ENCODE measurements around the gene EPX.

Gene EPX

GRCh38 chr17:58229384-58229783, 36.9 kb downstream of the EPX start:
- no peak for DNase-seq

GRCh38 chr17:58229881-58230280, 37.4 kb downstream of the EPX start:
- no peak for DNase-seq

DNA sequence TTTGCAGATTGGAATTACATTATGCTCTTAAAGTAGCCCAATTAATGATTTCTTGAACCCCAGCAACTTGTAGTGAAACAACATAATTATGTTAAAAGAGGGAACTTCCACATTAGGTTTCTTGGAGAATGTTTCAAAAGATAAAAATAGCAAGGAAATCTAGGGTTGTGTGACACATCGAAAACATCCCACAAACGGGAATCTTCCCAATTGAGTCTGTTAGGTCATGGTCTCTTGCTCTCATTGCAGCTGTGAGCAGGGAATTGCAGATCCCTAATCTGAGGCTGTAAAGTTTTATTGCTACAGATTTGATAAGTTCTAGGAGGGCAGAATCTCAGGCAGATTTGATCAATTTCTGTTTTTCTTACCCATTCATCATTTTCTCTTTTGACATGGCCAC, 39.1 kb downstream of the EPX start:
- no peak for DNase-seq

DNA sequence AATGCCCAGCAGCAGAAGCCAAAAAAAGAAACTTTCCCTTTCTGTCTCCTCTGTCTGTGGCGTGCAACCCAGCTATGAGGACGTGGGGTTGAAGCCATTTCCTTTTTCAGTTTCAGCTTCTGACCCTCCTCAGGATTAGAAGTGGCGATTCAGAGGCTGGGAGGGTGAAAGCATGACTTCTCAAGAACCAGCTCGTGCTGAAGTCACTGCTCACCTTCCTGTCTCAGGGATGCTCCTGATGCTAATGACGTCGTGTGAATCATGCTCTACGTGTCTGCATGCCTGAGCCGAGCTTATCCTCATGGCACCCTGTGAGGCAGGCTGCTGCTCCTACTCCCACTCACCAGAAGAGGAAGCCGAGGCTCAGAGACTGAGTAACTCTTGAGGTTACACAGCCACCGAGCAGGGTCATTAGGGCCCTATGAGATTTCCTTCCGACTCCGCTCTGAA, 40.2 kb downstream of the EPX start:
- DNase-seq, result peak in 1 of 2 donors; percentile 23

DNA sequence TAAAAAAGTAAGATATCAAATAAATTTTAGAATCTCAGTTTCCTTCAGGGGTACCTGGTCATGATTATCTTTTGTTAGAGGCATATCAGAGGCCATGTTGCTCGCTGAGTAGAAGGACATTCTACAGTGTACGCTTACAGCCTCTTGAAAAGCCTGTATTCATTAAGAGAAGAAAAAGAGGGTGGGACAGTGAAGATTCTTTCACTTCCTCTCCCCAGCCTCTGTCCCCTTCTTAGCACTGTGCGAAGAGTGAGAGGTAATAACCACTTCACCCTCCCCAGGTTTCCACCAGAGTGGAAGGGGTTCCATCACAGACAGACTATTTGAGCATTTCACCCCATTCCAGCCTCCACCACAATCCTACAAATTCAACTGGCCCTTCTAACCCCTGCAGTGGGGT, 41.0 kb downstream of the EPX start:
- DNase-seq, result no peak

DNA sequence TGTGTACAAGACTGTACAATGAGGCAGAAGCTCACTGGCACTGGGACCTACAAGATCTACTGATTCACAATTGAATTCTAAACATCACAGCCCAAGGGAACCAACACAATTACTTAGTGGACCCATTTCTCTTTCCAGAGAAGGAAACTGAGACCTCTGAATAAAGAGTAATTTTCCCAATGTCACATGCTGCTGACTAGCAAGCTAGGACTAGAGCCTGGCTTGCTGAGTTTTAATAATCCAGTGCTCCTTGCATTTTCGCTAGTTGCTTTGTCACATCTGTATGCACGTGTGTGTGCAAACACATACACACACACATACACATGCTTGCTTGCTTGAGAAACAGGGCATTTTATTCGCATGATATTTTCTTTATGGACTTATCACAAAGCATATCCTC, 42.0 kb downstream of the EPX start:
- no peak for DNase-seq

DNA sequence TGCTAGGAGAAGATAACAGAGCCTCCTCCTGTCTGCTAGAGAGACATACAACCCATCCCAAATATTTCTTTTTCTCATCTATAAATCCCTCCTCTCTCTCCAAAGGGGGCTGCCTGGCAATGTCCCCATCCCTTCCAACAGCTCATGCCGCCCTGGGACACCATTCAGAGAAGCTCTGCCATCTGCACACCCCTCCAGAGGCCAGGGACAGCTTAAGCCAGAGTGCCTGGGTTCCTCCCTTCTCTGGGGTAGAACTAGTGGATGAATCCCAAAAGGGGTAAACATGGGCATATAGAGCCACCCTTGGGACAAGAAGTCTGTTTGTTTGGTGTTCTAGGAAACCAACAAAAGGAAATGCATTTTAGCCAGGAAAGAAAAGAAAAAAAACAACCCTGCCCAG, 43.3 kb downstream of the EPX start:
- no peak for DNase-seq

DNA sequence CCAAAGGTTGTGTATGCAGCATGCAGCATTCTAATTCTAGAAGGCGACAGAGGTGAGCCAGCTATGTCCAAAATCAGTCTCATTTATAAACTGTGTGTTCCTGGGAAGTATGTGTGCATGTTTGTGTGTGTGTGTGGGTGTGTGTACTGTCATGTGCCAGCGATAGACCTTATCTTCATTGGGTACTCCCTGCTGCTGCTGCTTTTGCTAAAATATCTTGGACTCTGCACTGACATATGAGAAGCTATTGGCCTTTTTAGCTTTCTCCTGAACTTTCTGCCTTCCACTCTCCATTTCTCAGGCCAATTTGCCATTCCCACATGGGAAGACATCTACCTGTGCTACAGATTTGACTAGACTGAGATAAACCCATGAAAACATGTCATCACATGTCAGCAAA, 43.9 kb downstream of the EPX start:
- no peak for DNase-seq

DNA sequence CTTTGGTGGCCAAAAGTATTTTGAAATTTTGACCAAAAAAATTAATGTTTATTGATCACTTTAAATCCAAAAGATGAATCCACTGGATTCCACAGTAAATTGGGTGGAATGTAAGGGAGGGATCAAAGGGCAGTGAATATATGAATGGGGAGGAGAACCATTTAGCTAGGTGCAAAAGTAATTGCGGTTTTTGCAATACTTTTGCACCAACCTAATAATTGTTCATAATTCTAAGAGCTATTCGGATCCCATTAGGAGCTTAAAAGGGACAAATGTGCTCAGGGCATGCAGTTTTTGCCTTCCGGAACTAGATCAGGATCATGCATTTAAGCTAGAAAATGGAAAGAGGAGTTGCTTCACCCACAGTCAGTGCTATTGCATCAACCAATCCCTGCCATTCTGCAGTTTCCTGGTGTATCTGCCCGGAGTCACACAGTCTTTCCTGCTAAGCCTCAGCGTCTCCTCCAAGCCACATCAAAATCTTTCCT, 45.7 kb downstream of the EPX start, which contains the start of gene LPO:
Gene LPO, plus strand, starts transcription at position 438 of the 488 bp plus-strand sequence. CDS start 4,396 bp downstream, outside the sequence.
- no peak for DNase-seq

- no peak for DNase-seq
Observed at GRCh38 chr17:58239987-58240386, 47.5 kb downstream of the EPX start.

GRCh38 chr17:58242171-58242784, 49.8 kb downstream of the EPX start:
- peak in 1 of 2 donors; percentile 30 for DNase-seq

GRCh38 chr17:58244963-58245362, 52.4 kb downstream of the EPX start:
- no peak for DNase-seq

- DNase-seq, result no peak
Observed at GRCh38 chr17:58245428-58246103, 53.0 kb downstream of the EPX start.

DNA sequence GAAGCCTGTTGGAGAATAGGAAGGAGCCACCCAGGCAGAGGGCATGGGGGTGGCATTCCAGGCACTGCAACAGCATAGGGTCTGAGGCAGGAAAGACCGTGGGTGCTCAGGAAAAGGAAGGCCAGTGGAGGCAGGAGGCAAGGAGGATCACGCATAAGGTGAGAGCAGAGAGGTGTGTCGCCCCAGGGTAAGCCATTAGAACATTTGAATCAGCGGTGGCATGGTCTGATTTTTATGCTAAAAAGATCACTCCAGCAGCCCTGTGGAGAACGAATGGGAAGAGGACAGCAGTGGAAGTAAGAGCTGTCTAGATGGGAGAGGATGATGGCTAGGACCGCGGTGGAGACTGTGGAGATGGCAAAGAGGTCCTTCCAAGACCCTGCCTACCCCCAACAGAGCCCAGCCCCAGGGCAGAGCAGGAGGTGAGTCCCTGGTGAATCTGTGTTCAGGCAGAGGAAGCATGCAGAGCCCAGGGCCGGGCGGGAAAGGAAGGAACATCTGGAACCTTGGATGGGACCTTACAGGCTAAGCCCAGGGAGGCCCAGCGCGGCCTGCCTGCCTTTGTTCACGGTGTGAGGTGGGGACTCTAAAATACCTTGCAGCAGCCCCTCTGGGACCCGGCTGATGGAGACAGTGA, 53.7 kb downstream of the EPX start:
- DNase-seq, result no peak

GRCh38 chr17:58246781-58247180, 54.3 kb downstream of the EPX start:
- no peak for DNase-seq

- DNase-seq, result no peak
Observed at GRCh38 chr17:58247511-58248363, 55.2 kb downstream of the EPX start.

GRCh38 chr17:58248955-58249269, 56.4 kb downstream of the EPX start:
- DNase-seq, result no peak

DNA sequence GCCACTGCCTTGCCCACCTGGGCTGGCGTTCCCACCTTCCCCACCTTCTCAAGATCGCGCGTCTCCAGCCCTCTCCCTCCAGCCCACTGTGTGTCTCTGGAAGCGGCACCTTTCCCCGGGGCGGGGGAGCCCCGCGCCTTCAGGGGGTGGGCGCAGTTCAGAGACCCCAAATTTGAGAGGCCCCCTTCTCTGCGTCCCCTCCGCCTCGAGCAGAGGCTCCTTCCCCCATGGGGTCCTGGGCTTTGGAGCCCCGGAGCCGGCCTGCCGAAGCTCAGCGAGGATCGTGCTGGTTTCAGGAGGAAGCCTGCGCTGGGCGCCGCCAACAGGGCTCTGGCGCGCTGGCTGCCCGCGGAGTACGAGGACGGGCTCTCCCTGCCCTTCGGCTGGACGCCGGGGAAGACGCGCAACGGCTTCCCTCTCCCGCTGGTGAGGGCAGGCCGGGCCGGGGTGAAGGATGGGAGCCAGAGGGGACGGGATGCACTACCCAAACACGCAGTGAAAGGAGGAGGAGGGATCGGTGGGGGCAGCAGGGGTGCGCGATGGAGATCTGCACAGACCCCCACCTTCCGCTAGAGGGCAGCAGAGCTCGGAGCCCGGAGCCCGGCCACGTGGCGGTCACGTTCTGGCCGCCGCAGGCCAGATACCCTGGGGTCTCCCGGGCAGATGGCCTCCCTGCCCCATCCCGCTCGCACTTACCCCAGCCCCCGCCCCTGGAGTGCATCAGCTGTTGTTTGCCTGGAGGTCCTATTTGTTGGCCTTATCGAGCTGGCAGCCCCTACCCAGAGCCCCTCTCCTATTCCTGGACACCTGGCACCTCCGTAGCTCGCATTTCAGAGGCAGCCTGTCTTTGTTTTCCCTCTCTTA, 57.0 kb downstream of the EPX start:
- DNase-seq, result peak; percentile 78 to 84

DNA sequence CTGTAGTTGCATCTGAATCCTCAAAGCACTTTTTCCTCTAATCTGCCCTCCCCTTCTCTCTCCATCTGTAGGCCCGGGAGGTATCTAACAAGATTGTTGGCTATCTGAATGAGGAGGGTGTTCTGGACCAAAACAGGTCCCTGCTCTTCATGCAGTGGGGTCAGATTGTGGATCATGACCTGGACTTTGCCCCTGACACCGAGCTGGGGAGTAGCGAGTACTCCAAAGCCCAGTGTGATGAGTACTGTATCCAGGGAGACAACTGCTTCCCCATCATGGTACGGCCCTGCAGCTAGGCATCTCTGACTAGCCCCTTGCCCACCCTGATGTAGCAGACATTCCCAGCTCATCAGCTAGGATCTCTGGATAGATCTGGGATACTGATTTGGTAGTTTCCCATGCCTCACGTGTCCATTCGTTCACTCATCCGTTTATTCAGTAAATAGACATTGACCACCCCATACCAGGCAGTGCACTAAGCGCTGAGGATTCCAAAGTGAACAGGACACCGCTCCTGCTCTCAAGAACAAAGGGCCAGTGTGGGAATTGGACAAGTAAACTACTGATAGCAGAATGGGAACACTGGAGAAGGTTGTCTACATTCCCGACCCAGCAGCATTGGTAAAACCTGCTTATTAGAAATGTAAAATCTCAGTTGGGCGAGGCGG, 58.0 kb downstream of the EPX start:
- DNase-seq, result no peak

GRCh38 chr17:58252141-58252540, 59.6 kb downstream of the EPX start:
- no peak for DNase-seq

- no peak for DNase-seq
Observed at GRCh38 chr17:58253082-58253481, 60.6 kb downstream of the EPX start.

All from stimulated activated CD4-positive, alpha-beta T cell treated with anti-CD3 and anti-CD28 coated beads, Interleukin-2, amount 100 ng/mL, for 48 hours (primary cell).